Right lobe of liver (tissue), 4 donors: ENCODE measurements around the gene AJUBA.

ENCODE experiments used
- CTCF ChIP-seq, 4 donors: fragments of 200-600 bp in 3 of 4; fragments of 450-650 bp in 1 of 4; IDR thresholded peaks; one replicate each; pipeline versions ENCODE4 v1.5.1 to v1.8.0; 2016 to 2022; ENCODE audit warnings: antibody characterized with exemption in 4 of 4, mild to moderate bottlenecking in 2 of 4
- POLR2A ChIP-seq: fragments of 450-650 bp; IDR thresholded peaks from one replicate; pipeline ENCODE4 v1.6.1; 2017; ENCODE audit warnings: antibody characterized with exemption, mild to moderate bottlenecking
- donor health status: DM: no; HTN: no; CAD: no.
- donor health status: DM: no; HTN: no; CAD: no.
- donor health status: DM: no; HTN: yes; CAD: no.

- TF ChIP-seq CTCF (IDR thresholded peaks at IDR 0.05), result no peak
- TF ChIP-seq POLR2A, result no peak
Observed at GRCh38 chr14:22997676-22998323, 15.4 kb upstream of the AJUBA start.
